ENCODE data around the gene PHF11. TPM values are rescaled to one million over a fixed set of nuclear protein-coding genes. Genes with fewer than 3 reads are reported as not detected.

PHF11 gene
- total and polyA plus RNA-seq, 2 of the 13 experiments (the other 11 are each of a cell fraction or from before 2014, with no cell fraction given), result 15.8 to 22.0 TPM

GRCh38 chr13:49495783-49496762 lies at the start of gene PHF11 (continued):
- peak; percentile 91 for TF ChIP-seq ZNF281 (CRISPR knock-in tag; IDR thresholded peaks at IDR 0.05; ENCODE audit: borderline replicate concordance)
- TF ChIP-seq JUND (CRISPR knock-in tag; IDR thresholded peaks at IDR 0.05), result no peak
- TF ChIP-seq ZNF597 (CRISPR knock-in tag; IDR thresholded peaks at IDR 0.05), result no peak
- no peak for TF ChIP-seq KDM5A (IDR thresholded peaks at IDR 0.05; ENCODE audit: borderline replicate concordance, low read length)
- TF ChIP-seq EED (CRISPR knock-in tag; IDR thresholded peaks at IDR 0.05), result peak; percentile 62; the same call in 1 of the 2 replicates
- TF ChIP-seq HNF1B (CRISPR knock-in tag; IDR thresholded peaks at IDR 0.05), result peak; percentile 47; the same call in 1 of the 2 replicates
- TF ChIP-seq USF2 (IDR thresholded peaks at IDR 0.05; ENCODE audit: low read depth, low read length), result no peak
- TF ChIP-seq USF2 (CRISPR knock-in tag; IDR thresholded peaks at IDR 0.05; ENCODE audit: borderline replicate concordance), result no peak
- no peak for TF ChIP-seq SALL2 (CRISPR knock-in tag; IDR thresholded peaks at IDR 0.05)
- TF ChIP-seq PCBP1 (IDR thresholded peaks at IDR 0.05; ENCODE audit: borderline replicate concordance, low read depth, low read length), result 0 out of 2 replicates have a peak, but pooled peaks have one; percentile 67
- TF ChIP-seq ZNF710 (CRISPR knock-in tag; IDR thresholded peaks at IDR 0.05; ENCODE audit: borderline replicate concordance), result no peak; the same call in 1 of the 2 replicates
- TF ChIP-seq MTA1 (CRISPR knock-in tag; IDR thresholded peaks at IDR 0.05; ENCODE audit: borderline replicate concordance), result peak; percentile 65; the same call in 1 of the 2 replicates
- peak; percentile 4; the same call in 1 of the 2 replicates for TF ChIP-seq KDM5B (CRISPR knock-in tag; IDR thresholded peaks at IDR 0.05; ENCODE audit: borderline replicate concordance)
- TF ChIP-seq ZSCAN22 (CRISPR knock-in tag; IDR thresholded peaks at IDR 0.05), result no peak
- TF ChIP-seq ZNF563 (CRISPR knock-in tag; IDR thresholded peaks at IDR 0.05), result no peak
- no peak for TF ChIP-seq ZNF12 (CRISPR knock-in tag; IDR thresholded peaks at IDR 0.05)
- no peak for TF ChIP-seq XBP1 (CRISPR knock-in tag; IDR thresholded peaks at IDR 0.05)
- TF ChIP-seq NCOA1 (CRISPR knock-in tag; IDR thresholded peaks at IDR 0.05), result no peak

All from HepG2 (cell line).